ENCODE measurements around the gene URB2.
A peak's percentile ranks its signal among the peaks of the same experiment; 100 is the strongest.

The URB2 gene

GRCh38 chr1:229625915-229626831, at the start of gene URB2, which contains the start of gene TAF5L:
Gene URB2 (plus strand): TSS chr1:229626247. CDS start chr1:229627634, 1,387 bp downstream.
Gene TAF5L (minus strand): TSS chr1:229626122. CDS start chr1:229614482, 11,640 bp downstream.
- DNase-seq (ENCODE audit: low read depth in 2 of 2) = peak; percentile 82 to 91
- H3K4me3 ChIP-seq (replicated peaks in 1 of 2; ENCODE audit: low read depth in 2 of 2, low read length in 2 of 2) = peak within 1 kb of the TSS; percentile 95 to 100
- no peak for TF ChIP-seq CTCF (IDR thresholded peaks at IDR 0.05; ENCODE audit: low read depth, low read length)

GRCh38 chr1:229578168-229579058, 47.6 kb upstream of the URB2 start:
- H3K4me3 ChIP-seq (replicated peaks in 1 of 2; ENCODE audit: low read depth in 2 of 2, low read length in 2 of 2) = no peak overlapping the region
- no peak for DNase-seq (ENCODE audit: low read depth in 2 of 2)
- TF ChIP-seq CTCF (IDR thresholded peaks at IDR 0.05; ENCODE audit: low read depth, low read length) = no peak

- peak overlapping the region in 1 of 2 donors; percentile 19 for H3K4me3 ChIP-seq (replicated peaks in 1 of 2; ENCODE audit: low read depth in 2 of 2, low read length in 2 of 2)
- TF ChIP-seq CTCF (IDR thresholded peaks at IDR 0.05; ENCODE audit: low read depth, low read length) = no peak
- peak; percentile 52 to 63 for DNase-seq (ENCODE audit: low read depth in 2 of 2)
These were observed 46.9 kb upstream of the URB2 start for GRCh38 chr1:229579059-229579673.

GRCh38 chr1:229581485-229581884, 44.6 kb upstream of the URB2 start:
- no peak for DNase-seq (ENCODE audit: low read depth in 2 of 2)
- TF ChIP-seq CTCF (IDR thresholded peaks at IDR 0.05; ENCODE audit: low read depth, low read length) = no peak
- H3K4me3 ChIP-seq (replicated peaks in 1 of 2; ENCODE audit: low read depth in 2 of 2, low read length in 2 of 2) = no peak overlapping the region

GRCh38 chr1:229582011-229582694, 43.9 kb upstream of the URB2 start:
- no peak for TF ChIP-seq CTCF (IDR thresholded peaks at IDR 0.05; ENCODE audit: low read depth, low read length)
- DNase-seq (ENCODE audit: low read depth in 2 of 2) = peak; percentile 57 to 69
- H3K4me3 ChIP-seq (replicated peaks in 1 of 2; ENCODE audit: low read depth in 2 of 2, low read length in 2 of 2) = no peak overlapping the region

- DNase-seq (ENCODE audit: low read depth in 2 of 2) = no peak
- no peak for TF ChIP-seq CTCF (IDR thresholded peaks at IDR 0.05; ENCODE audit: low read depth, low read length)
- no peak overlapping the region for H3K4me3 ChIP-seq (replicated peaks in 1 of 2; ENCODE audit: low read depth in 2 of 2, low read length in 2 of 2)
These were observed 43.3 kb upstream of the URB2 start for GRCh38 chr1:229582715-229583114.
